Measurements from ENCODE around the gene AKR1C8. TPM values are rescaled to one million over a fixed set of nuclear protein-coding genes. Genes with fewer than 3 reads are reported as not detected.
"Not testable (repeated sequence)": the region's sequence is repeated elsewhere in the genome, so short reads cannot be mapped to it uniquely, and the experiment has no call there.

Gene AKR1C8
- total RNA-seq, 1 donor from 2014 or later: not detected

DNA sequence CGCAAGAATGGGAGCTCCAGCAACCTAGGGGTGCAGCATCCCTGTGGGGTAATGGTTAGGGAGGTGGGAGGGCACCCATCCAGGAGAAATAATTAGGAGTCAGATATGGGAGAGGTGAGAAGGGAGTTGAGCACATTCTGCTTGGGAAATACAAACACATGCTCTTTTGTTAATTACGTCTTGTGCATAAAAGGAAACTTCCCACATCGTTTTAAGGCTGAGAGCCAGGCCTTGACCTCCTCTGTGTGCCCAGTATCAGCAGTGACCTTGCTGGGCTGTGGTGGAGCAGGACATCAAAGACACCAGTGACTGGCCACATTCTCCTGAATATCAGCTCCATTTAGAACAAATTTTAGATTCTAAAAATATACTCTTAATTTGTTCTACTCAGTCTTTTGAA lies 34.3 kb upstream of the AKR1C8 start:
- Mint-ChIP-seq H3K4me3 (ENCODE audit: low read depth) (no peak overlapping the region), H3K9me3 (ENCODE audit: low read depth) (peaks cover 21% of the 10 kb centered on the region), H3K27me3 (no peaks in the 10 kb centered on the region), H3K27ac (no peak overlapping the region), H3K36me3 (ENCODE audit: insufficient read depth) (peaks cover 2% of the 10 kb centered on the region), H3K4me1 (ENCODE audit: low read depth) (no peaks in the 10 kb centered on the region)
- DNase-seq (ENCODE audit: low spot score, unreplicated experiment): no peak
- TF ChIP-seq, protein P1, sequence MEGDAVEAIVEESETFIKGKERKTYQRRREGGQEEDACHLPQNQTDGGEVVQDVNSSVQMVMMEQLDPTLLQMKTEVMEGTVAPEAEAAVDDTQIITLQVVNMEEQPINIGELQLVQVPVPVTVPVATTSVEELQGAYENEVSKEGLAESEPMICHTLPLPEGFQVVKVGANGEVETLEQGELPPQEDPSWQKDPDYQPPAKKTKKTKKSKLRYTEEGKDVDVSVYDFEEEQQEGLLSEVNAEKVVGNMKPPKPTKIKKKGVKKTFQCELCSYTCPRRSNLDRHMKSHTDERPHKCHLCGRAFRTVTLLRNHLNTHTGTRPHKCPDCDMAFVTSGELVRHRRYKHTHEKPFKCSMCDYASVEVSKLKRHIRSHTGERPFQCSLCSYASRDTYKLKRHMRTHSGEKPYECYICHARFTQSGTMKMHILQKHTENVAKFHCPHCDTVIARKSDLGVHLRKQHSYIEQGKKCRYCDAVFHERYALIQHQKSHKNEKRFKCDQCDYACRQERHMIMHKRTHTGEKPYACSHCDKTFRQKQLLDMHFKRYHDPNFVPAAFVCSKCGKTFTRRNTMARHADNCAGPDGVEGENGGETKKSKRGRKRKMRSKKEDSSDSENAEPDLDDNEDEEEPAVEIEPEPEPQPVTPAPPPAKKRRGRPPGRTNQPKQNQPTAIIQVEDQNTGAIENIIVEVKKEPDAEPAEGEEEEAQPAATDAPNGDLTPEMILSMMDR (IDR thresholded peaks at IDR 0.05; ENCODE audit: unreplicated experiment): no peak

DNA sequence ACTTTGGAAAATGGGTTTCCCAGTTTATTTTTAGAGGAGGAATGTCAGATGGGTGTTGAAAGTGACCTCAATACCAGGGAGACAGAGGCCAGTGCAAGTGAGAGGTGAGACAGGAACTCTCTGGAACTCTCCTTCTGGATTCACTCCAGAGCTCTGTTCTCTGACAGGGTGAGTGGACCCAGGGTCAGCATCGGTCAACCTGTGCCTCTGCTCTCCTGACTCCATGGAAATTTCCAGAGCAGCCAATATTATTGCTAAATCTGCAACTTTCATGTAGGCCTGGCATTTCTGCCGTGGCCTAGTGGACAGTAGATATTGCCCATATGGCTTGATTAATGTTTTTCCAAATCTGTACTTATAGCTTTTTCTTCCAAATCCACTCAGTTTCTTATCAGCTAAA lies 31.9 kb upstream of the AKR1C8 start:
- H3K4me3 Mint-ChIP-seq (ENCODE audit: low read depth): no peak overlapping the region
- H3K9me3 Mint-ChIP-seq (ENCODE audit: low read depth): peaks cover 11% of the 10 kb centered on the region
- H3K27me3 Mint-ChIP-seq: no peaks in the 10 kb centered on the region
- no peaks in the 10 kb centered on the region for H3K4me1 Mint-ChIP-seq (ENCODE audit: low read depth)
- TF ChIP-seq, protein P1 (IDR thresholded peaks at IDR 0.05; ENCODE audit: unreplicated experiment): no peak
- DNase-seq (ENCODE audit: low spot score, unreplicated experiment): no peak
- no peak overlapping the region for H3K27ac Mint-ChIP-seq
- no peaks in the 10 kb centered on the region for H3K36me3 Mint-ChIP-seq (ENCODE audit: insufficient read depth)

DNA sequence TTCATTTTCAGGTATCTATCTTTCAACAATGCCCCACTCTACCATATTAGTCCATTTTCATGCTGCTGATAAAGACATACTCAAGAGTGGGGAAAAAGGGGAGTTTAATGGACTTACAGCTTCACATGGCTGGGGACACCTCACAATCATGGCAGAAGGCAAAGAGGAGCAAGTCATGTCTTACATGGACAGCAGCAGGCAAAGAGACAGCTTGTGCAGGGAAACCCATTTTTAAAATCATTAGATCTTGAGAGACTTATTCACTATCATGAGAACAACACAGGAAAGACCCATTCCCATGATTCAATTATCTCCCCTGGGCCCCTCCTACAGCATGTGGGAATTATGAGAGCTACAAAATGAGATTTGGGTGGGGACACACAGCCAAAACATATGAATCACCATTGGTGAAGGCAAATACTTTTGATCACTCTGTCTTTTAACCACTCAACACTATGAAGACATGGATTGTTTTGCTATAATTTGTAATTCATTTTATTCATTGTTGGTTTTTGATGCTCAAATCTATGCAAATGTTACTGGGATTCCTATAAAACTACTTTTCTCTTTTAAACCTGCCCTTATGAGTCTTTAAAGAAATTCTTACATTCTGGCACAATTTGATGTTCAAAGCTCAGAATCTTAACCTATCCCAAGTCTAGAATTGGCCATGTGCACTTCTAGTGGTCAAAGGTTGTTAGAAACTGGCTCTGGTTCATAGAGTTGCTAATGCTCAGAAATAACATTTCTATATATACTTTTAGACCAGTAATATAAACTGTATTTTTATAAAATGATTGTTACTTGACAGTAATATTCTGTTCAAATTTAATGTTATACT lies 27.0 kb upstream of the AKR1C8 start:
- H3K36me3 Mint-ChIP-seq (ENCODE audit: insufficient read depth): peaks cover 3% of the 10 kb centered on the region
- H3K9me3 Mint-ChIP-seq (ENCODE audit: low read depth): peaks cover 15% of the 10 kb centered on the region
- no peak overlapping the region for H3K4me3 Mint-ChIP-seq (ENCODE audit: low read depth)
- no peaks in the 10 kb centered on the region for H3K4me1 Mint-ChIP-seq (ENCODE audit: low read depth)
- DNase-seq (ENCODE audit: low spot score, unreplicated experiment): no peak
- no peaks in the 10 kb centered on the region for H3K27me3 Mint-ChIP-seq
- TF ChIP-seq, protein P1 (IDR thresholded peaks at IDR 0.05; ENCODE audit: unreplicated experiment): no peak
- no peak overlapping the region for H3K27ac Mint-ChIP-seq

DNA sequence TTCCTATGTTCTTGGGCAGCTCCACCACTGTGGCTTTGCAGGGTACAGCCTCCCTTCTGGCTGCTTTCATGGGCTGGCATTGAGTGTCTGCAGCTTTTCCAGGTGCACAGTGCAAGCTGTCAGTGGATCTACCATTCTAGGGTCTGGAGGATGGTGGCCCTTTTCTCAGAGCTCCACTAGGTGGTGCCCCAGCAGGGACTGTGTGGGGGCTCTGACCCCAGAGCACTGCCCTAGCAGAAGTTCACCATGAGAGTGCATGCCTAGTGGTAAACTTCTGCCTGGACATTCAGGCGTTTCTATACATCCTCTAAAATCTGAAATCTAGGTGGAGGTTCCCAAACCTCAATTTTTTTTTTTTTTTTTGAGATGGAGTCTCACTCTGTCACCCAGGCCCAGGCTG lies 25.3 kb upstream of the AKR1C8 start:
- not testable (repeated sequence) for H3K27ac Mint-ChIP-seq; H3K27me3 Mint-ChIP-seq; DNase-seq (ENCODE audit: low spot score, unreplicated experiment); H3K4me1 Mint-ChIP-seq (ENCODE audit: low read depth); H3K4me3 Mint-ChIP-seq (ENCODE audit: low read depth); H3K36me3 Mint-ChIP-seq (ENCODE audit: insufficient read depth)
- H3K9me3 Mint-ChIP-seq (ENCODE audit: low read depth): peaks cover 10% of the 10 kb centered on the region

DNA sequence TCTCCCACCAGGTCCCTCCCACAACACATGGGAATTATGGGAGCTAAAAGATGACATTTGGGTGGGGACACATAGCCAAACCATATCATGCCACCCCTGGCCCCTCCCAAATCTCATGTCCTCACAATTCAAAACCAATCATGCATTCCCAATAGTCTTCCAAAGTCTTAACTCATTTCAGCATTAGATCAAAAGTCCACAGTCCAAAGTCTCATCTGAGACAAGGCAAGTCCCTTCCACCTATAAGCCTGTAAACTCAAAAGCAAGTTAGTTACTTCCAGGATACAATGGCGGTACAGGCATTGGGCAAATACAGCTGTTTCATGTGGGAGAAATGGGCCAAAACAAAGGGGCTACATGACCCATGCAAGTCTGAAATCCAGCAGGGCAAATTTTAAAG lies 24.8 kb upstream of the AKR1C8 start:
- not testable (repeated sequence) for H3K27ac Mint-ChIP-seq; H3K9me3 Mint-ChIP-seq (ENCODE audit: low read depth); H3K4me1 Mint-ChIP-seq (ENCODE audit: low read depth); DNase-seq (ENCODE audit: low spot score, unreplicated experiment); H3K4me3 Mint-ChIP-seq (ENCODE audit: low read depth); H3K36me3 Mint-ChIP-seq (ENCODE audit: insufficient read depth); H3K27me3 Mint-ChIP-seq

DNA sequence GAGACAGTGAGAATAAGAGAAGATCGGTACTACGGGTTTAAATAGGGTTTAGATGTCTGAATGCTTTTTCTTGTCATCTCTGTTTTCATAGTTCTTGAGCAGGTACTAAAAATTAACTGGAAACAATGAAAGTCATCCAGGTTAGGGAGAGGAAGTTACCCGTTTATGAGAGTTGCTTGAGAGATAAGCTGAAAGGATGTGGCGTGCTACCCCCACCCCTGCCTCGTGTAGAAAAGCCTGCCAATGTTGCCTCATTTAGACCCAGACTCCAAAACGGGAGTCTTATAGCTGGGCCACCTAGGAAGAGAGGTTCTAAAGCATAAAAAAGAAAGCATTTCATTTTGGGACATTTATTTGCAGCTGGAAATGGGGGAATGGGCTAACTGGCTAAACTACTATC lies 21.8 kb upstream of the AKR1C8 start:
- H3K27ac Mint-ChIP-seq: no peak overlapping the region
- no peaks in the 10 kb centered on the region for H3K27me3 Mint-ChIP-seq
- no peaks in the 10 kb centered on the region for H3K4me1 Mint-ChIP-seq (ENCODE audit: low read depth)
- peaks cover 16% of the 10 kb centered on the region for H3K9me3 Mint-ChIP-seq (ENCODE audit: low read depth)
- TF ChIP-seq, protein P1 (IDR thresholded peaks at IDR 0.05; ENCODE audit: unreplicated experiment): no peak
- no peak overlapping the region for H3K4me3 Mint-ChIP-seq (ENCODE audit: low read depth)
- no peak for DNase-seq (ENCODE audit: low spot score, unreplicated experiment)
- H3K36me3 Mint-ChIP-seq (ENCODE audit: insufficient read depth): peaks cover 5% of the 10 kb centered on the region
